ENCODE data around the gene LINGO3.

DNA sequence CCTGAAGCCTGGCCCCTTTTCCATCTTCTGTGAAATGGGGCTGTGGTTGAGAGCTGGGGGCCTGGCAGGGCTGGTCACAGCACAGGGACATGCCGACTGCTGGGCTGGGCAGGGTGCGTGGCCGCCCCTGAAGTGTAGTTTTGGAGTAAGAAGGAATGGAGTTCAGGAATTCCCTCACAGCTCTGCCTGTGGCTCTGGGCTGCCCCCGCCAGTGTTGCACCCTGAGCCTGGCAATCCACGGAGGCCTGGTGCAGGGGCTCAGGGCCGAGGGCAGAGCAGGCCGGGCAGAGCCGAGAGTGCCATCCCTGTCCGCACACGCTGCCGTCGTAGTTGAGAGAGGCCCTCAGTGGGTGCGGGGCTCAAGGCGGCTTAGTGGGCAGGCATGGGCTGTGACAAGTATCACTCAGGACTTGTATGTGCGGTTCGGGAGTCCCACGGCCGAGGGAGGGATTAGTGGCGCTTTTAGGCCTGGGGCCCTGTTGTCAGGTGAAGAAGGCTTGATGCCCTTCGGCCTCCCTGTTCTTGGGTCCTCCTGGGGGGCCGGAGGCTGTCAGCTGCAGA, 30.2 kb upstream of the LINGO3 start:
- TF ChIP-seq EZH2 (IDR thresholded peaks at IDR 0.05; ENCODE audit: borderline replicate concordance, insufficient read depth, low read length, poor library complexity, severe bottlenecking) (no peak), POLR2AphosphoS5 (IDR thresholded peaks at IDR 0.05) (no peak), SMC3 (conservative IDR thresholded peaks at IDR 0.05; ENCODE audit: poor library complexity) (no peak)
- TF ChIP-seq, protein P1, sequence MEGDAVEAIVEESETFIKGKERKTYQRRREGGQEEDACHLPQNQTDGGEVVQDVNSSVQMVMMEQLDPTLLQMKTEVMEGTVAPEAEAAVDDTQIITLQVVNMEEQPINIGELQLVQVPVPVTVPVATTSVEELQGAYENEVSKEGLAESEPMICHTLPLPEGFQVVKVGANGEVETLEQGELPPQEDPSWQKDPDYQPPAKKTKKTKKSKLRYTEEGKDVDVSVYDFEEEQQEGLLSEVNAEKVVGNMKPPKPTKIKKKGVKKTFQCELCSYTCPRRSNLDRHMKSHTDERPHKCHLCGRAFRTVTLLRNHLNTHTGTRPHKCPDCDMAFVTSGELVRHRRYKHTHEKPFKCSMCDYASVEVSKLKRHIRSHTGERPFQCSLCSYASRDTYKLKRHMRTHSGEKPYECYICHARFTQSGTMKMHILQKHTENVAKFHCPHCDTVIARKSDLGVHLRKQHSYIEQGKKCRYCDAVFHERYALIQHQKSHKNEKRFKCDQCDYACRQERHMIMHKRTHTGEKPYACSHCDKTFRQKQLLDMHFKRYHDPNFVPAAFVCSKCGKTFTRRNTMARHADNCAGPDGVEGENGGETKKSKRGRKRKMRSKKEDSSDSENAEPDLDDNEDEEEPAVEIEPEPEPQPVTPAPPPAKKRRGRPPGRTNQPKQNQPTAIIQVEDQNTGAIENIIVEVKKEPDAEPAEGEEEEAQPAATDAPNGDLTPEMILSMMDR (IDR thresholded peaks at IDR 0.05; ENCODE audit: poor library complexity, severe bottlenecking) = no peak

All from neural cell (in vitro differentiated cells).